H9 (cell line): ENCODE results near the gene SLC34A1. TPM values are rescaled to one million over a fixed set of nuclear protein-coding genes. Genes with fewer than 3 reads are reported as not detected.

Experiments
- DNase-seq: peaks from one replicate; pipeline ENCODE4 v3.0.0-alpha.2; 2017
- H2AFZ ChIP-seq: one replicate; pipeline ENCODE4 v1.6.1; 2013; ENCODE audit warnings: mild to moderate bottlenecking, low read length, control low read depth, moderate library complexity
- H2AK5ac ChIP-seq: 2 replicates; pipeline ENCODE4 v1.6.1; 2013; ENCODE audit warnings: low read length, control low read depth, mixed read lengths; ENCODE audit not compliant: insufficient read length
- H2BK120ac ChIP-seq: one replicate; pipeline ENCODE4 v1.6.1; 2013; ENCODE audit warnings: low read depth, mild to moderate bottlenecking, low read length, control low read depth, inconsistent platforms; ENCODE audit not compliant: poor library complexity, severe bottlenecking
- H2BK12ac ChIP-seq: 2 replicates; pipeline ENCODE4 v1.6.1; 2013; ENCODE audit warnings: low read length, control low read depth, mixed read lengths, low read depth; ENCODE audit not compliant: insufficient read length
- H2BK15ac ChIP-seq: 2 replicates; pipeline ENCODE4 v1.6.1; 2013; ENCODE audit warnings: low read depth, low read length, control low read depth
- H2BK20ac ChIP-seq: one replicate; pipeline ENCODE4 v1.6.1; 2013; ENCODE audit warnings: low read depth, mild to moderate bottlenecking, low read length, control low read depth, inconsistent platforms; ENCODE audit not compliant: poor library complexity, severe bottlenecking
- H2BK5ac ChIP-seq: 2 replicates; pipeline ENCODE4 v1.6.1; 2013; ENCODE audit warnings: low read length, control low read depth, mixed read lengths; ENCODE audit not compliant: insufficient read length
- H3K14ac ChIP-seq: 2 replicates; pipeline ENCODE4 v1.6.1; 2013; ENCODE audit warnings: low read length, control low read depth; ENCODE audit not compliant: insufficient read depth
- H3K18ac ChIP-seq: 2 replicates; pipeline ENCODE4 v1.6.1; 2013; ENCODE audit warnings: low read depth, mild to moderate bottlenecking, mixed read lengths, low read length, control low read depth; ENCODE audit not compliant: insufficient read length
- H3K23ac ChIP-seq: 2 replicates; pipeline ENCODE4 v1.6.1; 2013; ENCODE audit warnings: low read length, control low read depth, mixed read lengths, low read depth; ENCODE audit not compliant: insufficient read length
- H3K23me2 ChIP-seq: 2 replicates; pipeline ENCODE4 v1.6.1; 2013; ENCODE audit warnings: low read depth, mild to moderate bottlenecking, mixed read lengths, low read length, control low read depth; ENCODE audit not compliant: insufficient read length, poor library complexity, severe bottlenecking
- H3K27ac ChIP-seq: 2 replicates; pipeline ENCODE4 v1.5.1; 2013; ENCODE audit warnings: low read length, control low read depth, mixed read lengths, low read depth; ENCODE audit not compliant: insufficient read length
- H3K27me3 ChIP-seq: 2 replicates; pipeline ENCODE4 v1.6.1; 2013; ENCODE audit warnings: low read length, control low read depth, inconsistent platforms; ENCODE audit not compliant: insufficient read depth
- H3K4ac ChIP-seq: 2 replicates; pipeline ENCODE4 v1.6.1; 2013; ENCODE audit warnings: low read depth, mild to moderate bottlenecking, control low read depth, inconsistent platforms, low read length, moderate library complexity
- H3K4me1 ChIP-seq: 2 replicates; pipeline ENCODE4 v1.6.1; 2013; ENCODE audit warnings: low read length, control low read depth, inconsistent platforms; ENCODE audit not compliant: insufficient read depth
- H3K4me2 ChIP-seq: 2 replicates; pipeline ENCODE4 v1.6.1; 2013; ENCODE audit warnings: low read length, control low read depth, mixed read lengths; ENCODE audit not compliant: insufficient read length, insufficient read depth
- H3K56ac ChIP-seq: 2 replicates; pipeline ENCODE4 v1.6.1; 2013; ENCODE audit warnings: low read depth, mild to moderate bottlenecking, mixed read lengths, low read length, control low read depth; ENCODE audit not compliant: insufficient read length
- H3K79me1 ChIP-seq: 2 replicates; pipeline ENCODE4 v1.6.1; 2013; ENCODE audit warnings: low read depth, mild to moderate bottlenecking, moderate library complexity, low read length, control low read depth, inconsistent platforms; ENCODE audit not compliant: insufficient read depth, poor library complexity, severe bottlenecking
- H3K79me2 ChIP-seq: 2 replicates; pipeline ENCODE4 v1.6.1; 2013; ENCODE audit warnings: low read length, control low read depth, inconsistent platforms; ENCODE audit not compliant: insufficient read depth
- H3K9ac ChIP-seq: 2 replicates; pipeline ENCODE4 v1.6.1; 2013; ENCODE audit warnings: low read length, control low read depth, mixed read lengths; ENCODE audit not compliant: insufficient read length; ENCODE audit errors: extremely low read depth
- H3K9me3 ChIP-seq: one replicate; pipeline ENCODE4 v1.6.1; 2013; ENCODE audit warnings: low read depth, low read length, inconsistent platforms; ENCODE audit not compliant: control insufficient read depth
- H3T11ph ChIP-seq: one replicate; pipeline ENCODE4 v1.6.1; 2013; ENCODE audit warnings: mild to moderate bottlenecking, low read length, control low read depth, inconsistent platforms
- H4K20me1 ChIP-seq: one replicate; pipeline ENCODE4 v1.6.1; 2013; ENCODE audit not compliant: control insufficient read depth, insufficient read length, insufficient read depth
- H4K5ac ChIP-seq: 2 replicates; pipeline ENCODE4 v1.6.1; 2013; ENCODE audit warnings: low read depth, mild to moderate bottlenecking, mixed read lengths, low read length, control low read depth; ENCODE audit not compliant: insufficient read length
- H4K8ac ChIP-seq: replicated peaks from 2 replicates; pipeline ENCODE4 v1.6.1; 2013; ENCODE audit warnings: low read length, control low read depth, mixed read lengths, low read depth; ENCODE audit not compliant: insufficient read length
- H4K91ac ChIP-seq: 2 replicates; pipeline ENCODE4 v1.6.1; 2013; ENCODE audit warnings: low read depth, mild to moderate bottlenecking, moderate library complexity, mixed read lengths, low read length, control low read depth; ENCODE audit not compliant: insufficient read length
- H3K27ac Mint-ChIP-seq, 3 experiments: 2 replicates in 2 of 3; 3 replicates in 1 of 3; pipeline ENCODE4 v1.8.0; 2020 to 2021; ENCODE audit warnings: mixed read lengths in 3 of 3, mild to moderate bottlenecking in 1 of 3, moderate library complexity in 1 of 3
- H3K27me3 Mint-ChIP-seq: 2 replicates; pipeline ENCODE4 v1.8.0; 2021; ENCODE audit warnings: low read depth, mild to moderate bottlenecking, moderate library complexity, mixed read lengths
- H3K36me3 Mint-ChIP-seq, 3 experiments: 2 replicates in 2 of 3; 3 replicates in 1 of 3; pipeline ENCODE4 v1.8.0; 2020 to 2021; ENCODE audit warnings: low read depth in 3 of 3, mixed read lengths in 3 of 3; ENCODE audit not compliant: insufficient read depth in 1 of 3
- H3K4me1 Mint-ChIP-seq, 2 experiments: 2 replicates each; pipeline ENCODE4 v1.8.0; 2020; ENCODE audit warnings: mixed read lengths in 2 of 2
- H3K4me3 Mint-ChIP-seq, 2 experiments: 2 replicates in 1 of 2; 3 replicates in 1 of 2; pipeline ENCODE4 v1.8.0; 2020 to 2021; ENCODE audit warnings: mild to moderate bottlenecking in 2 of 2, mixed read lengths in 2 of 2, moderate library complexity in 1 of 2
- H3K9me3 Mint-ChIP-seq, 2 experiments: 2 replicates in 1 of 2; 3 replicates in 1 of 2; pipeline ENCODE4 v1.8.0; 2020; ENCODE audit warnings: mild to moderate bottlenecking in 2 of 2, mixed read lengths in 2 of 2, moderate library complexity in 1 of 2
- CTCF ChIP-seq: fragments of 200-600 bp; sonication (generic); conservative IDR thresholded peaks from 3 replicates; pipeline ENCODE4 v1.8.0; 2021; ENCODE audit warnings: antibody characterized with exemption, mild to moderate bottlenecking
- WGBS: extraction: QIAGEN DNeasy Blood & Tissue Kit; methylation state at CpG from one replicate; pipeline ENCODE4 v1.1.7; 2013; ENCODE audit warnings: missing lambda C conversion rate, low lambda C conversion rate, mixed read lengths; ENCODE audit not compliant: insufficient read length; ENCODE audit errors: extremely low coverage; 5-methylcytosine and 5-hydroxymethylcytosine counted together
- total RNA-seq: library from RNA; stranded (reverse); gene quantifications from 2 replicates; pipeline ENCODE4 v1.2.1, GENCODE V29; 2021

SLC34A1 gene
- total RNA-seq, 1 experiment from 2014 or later, result not detected

DNA sequence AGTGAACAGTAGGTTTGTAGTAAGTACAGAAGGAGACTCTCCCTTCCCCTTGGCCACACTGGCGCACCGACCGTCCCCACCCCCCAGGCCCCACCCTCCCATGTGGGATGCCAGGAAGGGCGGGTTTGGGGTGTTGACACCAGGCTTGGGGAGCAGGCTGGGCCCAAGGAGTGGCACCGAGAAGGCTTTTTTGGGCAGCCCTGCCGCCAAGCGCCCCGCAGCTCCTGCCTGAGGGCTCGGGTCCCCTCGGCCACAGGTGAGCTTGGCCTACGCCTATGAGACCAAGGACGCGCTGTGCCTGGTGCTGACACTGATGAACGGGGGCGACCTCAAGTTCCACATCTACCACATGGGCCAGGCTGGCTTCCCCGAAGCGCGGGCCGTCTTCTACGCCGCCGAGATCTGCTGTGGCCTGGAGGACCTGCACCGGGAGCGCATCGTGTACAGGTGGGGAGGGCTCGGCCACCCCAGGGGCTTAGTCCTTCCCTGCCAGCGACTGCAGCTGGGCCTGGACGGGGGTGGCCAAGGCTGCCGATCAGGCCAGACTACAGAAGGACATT, 49.5 kb downstream of the SLC34A1 start:
- Histone ChIP-seq H2AK5ac (no peak overlapping the region), H2BK5ac (no peak overlapping the region), H3K4ac (no peak overlapping the region), H3K9ac (no peak overlapping the region), H3K56ac (no peak overlapping the region), H3K79me1 (no peaks in the 10 kb centered on the region), H3T11ph (no peak overlapping the region), H3K9me3 (no peaks in the 10 kb centered on the region), H3K79me2 (no peaks in the 10 kb centered on the region), H3K23me2 (no peaks in the 10 kb centered on the region), H2BK12ac (no peak overlapping the region), H3K4me1 (no peaks in the 10 kb centered on the region), H4K5ac (no peak overlapping the region), H3K23ac (no peak overlapping the region), H3K14ac (no peak overlapping the region), H4K8ac (no peak overlapping the region), H2BK120ac (no peak overlapping the region), H3K27ac (no peak overlapping the region), H3K4me2 (no peak overlapping the region), H2AFZ (no peak overlapping the region), H4K20me1 (peaks cover 2% of the 10 kb centered on the region), H2BK20ac (no peak overlapping the region), H4K91ac (no peak overlapping the region), H2BK15ac (no peak overlapping the region), H3K27me3 (no peaks in the 10 kb centered on the region), H3K18ac (no peak overlapping the region)
- no peaks in the 10 kb centered on the region for H3K9me3 Mint-ChIP-seq
- no peak for TF ChIP-seq CTCF
- no CpG with 5 or more reads among the region's 29 CpGs for WGBS
- peaks cover 6 to 18% of the 10 kb centered on the region in 2 experiments for H3K4me1 Mint-ChIP-seq
- no peak for DNase-seq
- no peak overlapping the region for H3K4me3 Mint-ChIP-seq
- no peak overlapping the region for H3K27ac Mint-ChIP-seq
- peaks cover 18 to 73% (median 62%) of the 10 kb centered on the region in 3 experiments; a peak in 6 of 7 replicates for H3K36me3 Mint-ChIP-seq
- peaks cover 1% of the 10 kb centered on the region; the same call in 1 of the 2 replicates for H3K27me3 Mint-ChIP-seq
